Body of pancreas (tissue), 4 donors: ENCODE results near the gene MAP3K9.

Experiments used
- CTCF ChIP-seq, 7 experiments: fragments of 450-650 bp in 4 of 7; fragments of 200-600 bp in 3 of 7; sonication (generic) in 3 of 7; IDR thresholded peaks; one replicate each; pipeline ENCODE4 v1.5.1; 2016 to 2019; ENCODE audit warnings: antibody characterized with exemption in 7 of 7
- POLR2A ChIP-seq, 3 donors: fragments of 450-650 bp; IDR thresholded peaks; one replicate each; pipeline ENCODE4 v1.6.1; 2016; ENCODE audit warnings: antibody characterized with exemption in 3 of 3, mild to moderate bottlenecking in 2 of 3

- TF ChIP-seq CTCF (IDR thresholded peaks at IDR 0.05) (no peak), POLR2A (IDR thresholded peaks at IDR 0.05) (no peak)
Measured at GRCh38 chr14:70812124-70812818, 3.0 kb upstream of the MAP3K9 start.
